Measurements from ENCODE around the gene GPR107.

The GPR107 gene

DNA sequence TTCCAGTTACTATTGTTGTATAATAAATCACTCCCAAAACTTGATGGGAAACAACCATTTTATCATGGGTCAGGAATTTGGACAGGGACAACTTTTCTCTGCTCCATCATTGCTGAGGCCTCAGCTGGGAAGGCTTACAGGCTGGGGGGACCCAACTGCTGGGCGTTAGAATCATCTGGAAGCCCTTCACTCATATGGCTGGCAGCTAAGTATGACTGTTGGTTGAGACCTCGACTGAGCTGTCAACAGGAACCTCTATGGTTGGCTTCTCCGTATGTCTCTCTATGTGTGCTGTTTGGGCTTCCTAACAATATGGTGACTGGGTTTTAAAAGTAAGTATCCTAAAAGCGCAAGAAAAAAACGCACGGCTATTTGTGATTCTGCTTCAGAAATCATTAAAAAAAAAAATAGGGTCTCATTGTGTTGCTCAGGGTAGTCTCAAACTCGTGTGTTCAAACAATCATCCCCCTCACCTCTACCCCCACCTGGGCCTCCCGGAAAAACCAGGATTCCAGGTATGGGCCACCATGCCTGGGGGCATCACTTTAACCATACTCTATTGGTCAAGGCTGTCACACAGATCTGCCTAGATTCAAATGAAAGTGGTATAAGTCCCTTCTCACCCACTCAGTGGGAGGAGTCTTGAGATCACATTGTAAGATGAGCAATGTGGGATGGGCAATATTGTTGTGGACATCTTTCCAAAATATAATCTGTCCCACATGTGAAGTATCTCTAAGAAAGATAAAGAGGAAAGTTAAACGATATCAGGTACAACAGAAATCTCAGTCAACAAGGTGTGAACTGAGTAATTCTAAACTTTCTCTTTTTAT is 26.0 kb upstream of the GPR107 start:
- DNase-seq (ENCODE audit: low spot score) = no peak

DNA sequence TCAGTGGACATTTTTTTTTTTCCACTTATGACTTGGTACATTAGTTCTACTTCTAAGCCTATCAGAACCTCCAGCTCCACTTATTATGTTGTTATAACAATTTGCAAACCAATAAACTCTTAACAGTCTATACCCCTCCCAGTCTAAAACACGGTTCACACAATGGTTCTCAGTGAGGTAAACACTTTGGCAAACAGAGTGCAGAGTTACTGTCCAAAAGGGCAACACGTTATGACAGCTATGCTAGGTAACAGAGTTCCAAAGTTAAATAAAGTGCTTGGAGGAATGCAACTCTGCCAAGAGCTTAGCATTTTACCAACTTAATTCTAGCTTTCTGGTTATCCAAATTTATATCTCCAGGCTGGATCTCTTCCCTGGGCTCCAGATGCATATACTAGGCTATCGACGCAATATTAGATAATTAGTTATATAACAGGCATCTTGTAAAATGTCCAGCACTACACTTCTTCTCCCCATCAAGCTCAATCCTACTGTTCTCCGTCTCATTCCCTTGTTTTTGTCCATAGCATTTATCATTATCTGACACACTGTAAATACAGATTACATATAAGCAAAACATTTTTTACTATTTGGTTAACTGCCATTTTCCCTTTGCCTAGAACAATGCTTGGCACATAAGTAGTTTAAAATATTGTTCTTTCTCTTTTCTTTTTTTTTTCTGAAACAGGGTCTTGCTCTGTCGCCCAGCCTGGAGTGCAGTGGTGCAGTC is 25.0 kb upstream of the GPR107 start:
- DNase-seq (ENCODE audit: low spot score) = no peak

DNA sequence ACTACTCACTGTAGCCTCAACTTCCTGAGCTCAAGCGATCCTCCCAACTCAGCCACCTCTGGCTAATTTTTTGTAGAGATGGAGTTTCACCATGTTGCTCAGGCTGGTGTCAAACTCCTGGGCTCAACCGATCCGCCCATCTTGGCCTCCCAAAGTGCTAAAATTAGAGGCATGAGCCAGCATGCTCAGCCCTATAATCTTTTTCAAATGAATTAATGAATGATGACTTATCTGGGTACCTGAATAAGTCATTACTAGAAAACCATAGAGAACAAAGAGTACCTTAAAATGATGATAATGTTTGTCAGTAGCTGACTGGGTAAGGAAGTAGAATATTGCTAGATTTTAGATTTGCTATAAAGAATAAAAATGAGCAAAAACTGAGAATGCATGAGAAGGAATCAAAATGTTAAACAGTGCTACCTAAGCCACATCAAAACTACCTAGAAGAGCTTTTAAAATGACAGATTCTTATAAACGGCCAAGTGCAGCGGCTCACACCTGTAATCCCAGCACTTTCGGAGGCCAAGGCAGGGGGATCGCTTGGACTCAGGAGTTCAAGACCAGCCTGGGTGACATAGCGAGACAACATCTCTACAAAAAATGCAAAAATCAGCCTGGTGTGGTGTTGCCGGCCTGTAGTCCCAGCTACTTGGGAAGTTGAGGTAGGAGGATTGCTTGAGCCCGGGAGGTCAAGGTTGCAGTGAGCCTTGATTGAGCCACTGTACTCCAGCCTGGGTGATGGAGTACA is 24.3 kb upstream of the GPR107 start:
- no peak for DNase-seq (ENCODE audit: low spot score)

DNA sequence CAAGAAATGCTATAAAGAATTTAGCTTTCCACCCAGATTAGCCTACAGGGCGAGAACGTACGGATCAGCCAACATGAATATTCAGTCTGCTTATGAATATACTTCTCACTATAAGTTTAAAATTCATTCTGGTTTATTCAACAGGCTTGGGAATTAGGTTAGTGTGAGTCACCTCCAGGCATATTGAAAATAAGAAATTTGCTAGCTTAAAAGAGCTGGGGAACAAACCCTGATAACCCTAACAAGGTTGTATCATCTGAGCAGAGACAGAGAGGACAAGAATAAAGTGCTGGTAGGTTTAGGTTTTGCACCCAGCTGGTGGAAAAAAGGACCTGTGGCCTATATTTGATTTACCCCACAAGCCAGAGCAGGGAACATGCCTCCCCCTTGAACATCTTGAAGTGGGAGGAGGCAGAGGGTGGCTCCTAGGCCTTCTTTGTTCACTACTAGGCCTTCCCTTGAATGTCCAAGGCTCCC is 23.0 kb upstream of the GPR107 start:
- no peak for DNase-seq (ENCODE audit: low spot score)

DNA sequence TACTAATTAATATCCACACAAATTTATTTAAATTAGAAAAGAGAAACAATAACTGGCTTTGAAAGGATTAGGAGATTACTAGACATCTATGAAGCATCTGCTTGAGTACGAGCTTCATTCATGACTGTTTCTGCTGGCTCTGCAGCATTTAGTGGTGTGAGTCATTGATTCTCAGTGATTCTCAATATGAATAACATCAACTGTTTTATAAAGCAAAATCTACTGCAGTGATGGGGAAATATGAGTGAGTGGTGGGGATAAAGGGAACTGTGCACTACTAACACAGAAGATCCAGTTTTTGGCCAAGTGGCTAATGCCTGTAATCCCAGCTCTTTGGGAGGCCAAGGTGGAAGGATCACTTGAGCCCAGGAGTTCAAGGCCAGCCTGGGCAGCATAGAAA is 19.1 kb upstream of the GPR107 start:
- no peak for DNase-seq (ENCODE audit: low spot score)

DNA sequence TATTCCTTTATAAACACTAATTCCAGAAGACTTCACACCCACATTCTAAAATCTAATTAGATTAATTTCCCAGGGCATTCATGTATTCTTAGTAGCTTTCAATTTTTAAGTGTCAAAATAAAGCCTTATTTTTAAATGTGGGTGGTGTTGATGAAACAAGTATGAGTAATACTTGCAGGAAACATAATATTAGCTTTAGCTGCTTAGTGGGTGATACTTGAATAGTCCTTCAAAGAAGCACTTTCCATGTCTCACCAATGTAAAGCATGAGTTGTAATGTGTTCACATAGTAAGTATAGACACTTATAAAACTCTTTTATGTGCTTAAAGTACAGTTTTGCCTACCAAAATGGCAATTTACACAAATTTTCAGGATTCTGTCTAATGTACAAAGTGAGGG is 17.6 kb upstream of the GPR107 start:
- no peak for DNase-seq (ENCODE audit: low spot score)

DNA sequence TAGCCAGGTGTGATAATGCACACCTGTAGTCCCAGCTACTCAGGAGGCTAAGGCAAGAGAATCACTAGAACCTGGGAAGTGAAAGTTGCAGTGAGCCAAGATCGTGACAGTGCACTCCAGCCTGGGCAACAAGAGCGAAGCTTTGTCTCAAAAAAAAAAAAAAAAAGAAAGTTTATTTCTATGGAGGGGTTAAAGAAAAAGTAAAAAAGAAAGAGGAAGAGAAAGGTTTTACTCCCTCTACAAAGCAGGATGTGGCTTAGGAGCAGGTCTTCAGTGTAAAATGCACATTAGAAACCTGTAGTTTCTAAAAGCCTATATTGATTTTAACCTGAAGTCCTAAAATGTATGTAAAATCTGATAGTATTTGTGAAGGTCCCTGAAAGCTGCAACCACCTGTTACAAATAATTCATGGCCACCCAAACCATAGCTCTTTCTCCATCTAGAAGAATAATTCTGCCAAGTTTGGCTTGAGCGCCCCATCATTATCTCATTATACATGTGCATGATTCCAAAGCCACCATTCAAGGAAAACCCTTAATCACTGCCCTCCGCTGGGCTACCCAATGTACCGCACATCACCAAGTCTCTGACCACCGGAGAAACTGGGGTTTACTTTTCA is 14.1 kb upstream of the GPR107 start:
- DNase-seq (ENCODE audit: low spot score) = peak; percentile 59

DNA sequence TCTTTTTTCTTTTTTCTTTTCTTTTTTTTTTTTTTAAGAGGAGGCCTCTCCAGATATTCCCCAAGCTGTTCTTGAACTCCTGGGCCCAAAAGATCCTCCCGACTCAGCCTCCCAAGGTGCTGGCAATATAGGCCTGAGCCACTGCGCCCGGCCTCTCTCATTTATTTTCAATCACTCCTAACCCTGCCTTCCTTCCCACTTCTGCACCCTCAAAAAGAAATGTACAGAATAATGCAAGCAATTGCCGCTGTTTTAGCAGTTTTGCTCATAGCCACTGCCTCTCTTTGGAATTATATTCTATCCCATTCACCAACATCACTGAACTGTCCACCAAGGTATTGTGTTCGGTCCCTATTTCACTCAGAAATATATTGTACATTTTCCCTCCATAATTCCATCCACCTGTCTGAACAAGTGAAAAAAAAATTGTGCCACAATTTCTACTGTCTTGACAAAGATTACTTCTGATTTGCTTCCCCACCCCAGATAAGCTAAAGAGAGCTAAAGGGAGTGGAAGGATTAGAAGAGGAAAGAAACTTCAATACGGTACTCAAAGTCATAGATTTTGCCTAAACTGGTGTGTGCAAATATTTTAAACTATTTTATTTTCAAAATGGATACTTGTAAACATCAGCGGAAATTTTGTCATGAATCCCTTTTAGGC is 12.6 kb upstream of the GPR107 start:
- no peak for DNase-seq (ENCODE audit: low spot score)

DNA sequence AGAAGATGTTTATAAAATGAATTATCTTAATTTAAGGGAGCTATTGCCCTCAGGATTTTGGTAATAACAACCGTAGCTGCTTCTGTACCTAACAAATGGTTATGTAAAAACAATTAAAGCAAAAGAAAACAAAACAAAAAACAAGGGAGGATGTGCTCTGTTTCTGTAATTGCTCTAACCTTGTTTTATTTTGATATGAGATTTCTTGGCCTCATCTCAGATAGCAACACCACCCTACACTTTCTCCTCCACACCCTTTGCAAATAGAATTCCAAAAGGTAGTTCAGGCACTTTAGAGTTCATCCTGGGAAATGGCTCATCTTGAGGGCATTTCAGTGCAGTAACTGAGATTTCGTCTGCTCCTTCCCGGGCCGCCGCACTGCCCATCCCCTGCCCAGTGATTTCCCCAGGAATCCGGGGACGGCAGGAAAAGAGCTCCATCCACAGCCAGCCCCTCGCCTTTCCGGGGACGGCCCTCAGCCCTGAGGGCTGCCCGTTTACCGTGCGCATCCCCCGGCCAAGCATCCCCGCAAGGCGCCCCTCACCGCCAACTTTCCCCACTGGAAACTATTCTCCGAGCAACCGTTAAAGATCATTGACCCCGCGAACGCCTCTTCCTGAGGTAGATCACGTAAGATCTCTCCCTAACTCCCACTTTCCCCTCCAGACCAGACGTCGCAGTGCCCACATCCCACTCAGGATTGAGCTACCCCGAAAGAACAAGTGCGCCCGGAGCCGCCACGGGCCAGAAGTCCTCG is 11.9 kb upstream of the GPR107 start:
- DNase-seq (ENCODE audit: low spot score) = no peak

DNA sequence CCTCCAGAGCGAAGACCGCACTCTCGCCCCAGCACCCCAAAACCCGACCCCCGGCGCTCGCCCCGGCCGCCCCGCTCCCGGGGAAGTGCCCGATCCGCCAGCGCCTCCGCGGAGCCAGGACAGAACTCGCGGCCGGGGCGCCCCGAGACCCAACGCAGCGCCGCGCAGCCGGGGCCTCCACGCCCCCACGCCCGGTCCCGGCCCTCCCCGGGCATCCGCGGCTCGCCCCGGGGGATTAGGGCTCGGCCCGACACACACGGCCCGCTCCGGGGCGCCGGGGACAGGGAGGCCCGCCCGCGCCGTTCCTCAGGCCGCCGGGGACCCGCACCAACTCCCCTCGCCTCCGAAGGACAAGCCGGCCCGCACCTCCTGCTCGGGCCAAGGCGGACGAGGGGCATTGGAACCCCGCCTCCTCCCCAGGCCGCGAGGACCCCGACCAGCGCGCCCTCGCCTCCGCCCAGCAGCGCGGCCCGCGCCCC is 11.3 kb upstream of the GPR107 start:
- DNase-seq (ENCODE audit: low spot score) = peak; percentile 35

DNA sequence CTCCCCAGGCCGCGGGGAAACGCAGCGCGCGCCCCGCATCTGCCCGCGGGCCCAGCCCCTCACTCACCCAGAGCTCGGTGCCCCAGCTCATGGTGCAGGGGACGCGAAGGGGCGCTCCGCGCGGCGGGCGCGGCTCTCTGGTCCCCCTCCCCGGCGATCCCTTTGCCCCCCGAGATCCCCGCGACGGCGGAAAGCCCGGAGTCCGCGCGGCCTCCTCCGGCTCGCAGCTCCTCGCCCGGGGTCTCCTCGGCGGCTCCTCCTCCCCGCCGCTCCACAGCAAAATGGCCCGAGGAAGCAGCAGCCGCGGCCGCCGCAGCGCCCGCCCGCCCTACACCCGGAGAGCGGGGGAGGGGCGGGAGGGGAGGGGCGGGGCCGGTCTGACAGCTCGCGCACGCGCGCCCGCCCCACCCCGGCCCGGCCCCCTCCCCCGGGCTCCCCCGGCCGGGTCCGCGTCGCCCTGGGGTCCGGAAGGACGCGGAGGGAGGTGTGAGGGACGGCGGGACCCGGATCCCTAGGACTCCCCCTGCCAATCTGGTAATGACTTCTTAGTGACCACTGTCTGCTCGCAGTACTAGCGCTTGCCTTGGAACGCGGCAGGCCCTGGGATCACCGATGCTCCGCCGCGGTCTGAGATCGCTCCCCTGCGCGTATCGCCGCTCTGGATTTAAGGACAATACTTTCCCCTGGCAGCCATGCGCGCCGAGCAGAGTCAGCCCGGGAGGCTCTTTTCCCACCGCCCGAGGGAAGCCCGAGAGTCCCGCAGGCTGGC is 10.6 kb upstream of the GPR107 start, which contains the start of gene FNBP1:
Gene FNBP1, minus strand, starts transcription at position 305 of the 769 bp plus-strand sequence. Its CDS starts 214 bp downstream, at position 91.
- DNase-seq (ENCODE audit: low spot score) = peak; percentile 78

DNA sequence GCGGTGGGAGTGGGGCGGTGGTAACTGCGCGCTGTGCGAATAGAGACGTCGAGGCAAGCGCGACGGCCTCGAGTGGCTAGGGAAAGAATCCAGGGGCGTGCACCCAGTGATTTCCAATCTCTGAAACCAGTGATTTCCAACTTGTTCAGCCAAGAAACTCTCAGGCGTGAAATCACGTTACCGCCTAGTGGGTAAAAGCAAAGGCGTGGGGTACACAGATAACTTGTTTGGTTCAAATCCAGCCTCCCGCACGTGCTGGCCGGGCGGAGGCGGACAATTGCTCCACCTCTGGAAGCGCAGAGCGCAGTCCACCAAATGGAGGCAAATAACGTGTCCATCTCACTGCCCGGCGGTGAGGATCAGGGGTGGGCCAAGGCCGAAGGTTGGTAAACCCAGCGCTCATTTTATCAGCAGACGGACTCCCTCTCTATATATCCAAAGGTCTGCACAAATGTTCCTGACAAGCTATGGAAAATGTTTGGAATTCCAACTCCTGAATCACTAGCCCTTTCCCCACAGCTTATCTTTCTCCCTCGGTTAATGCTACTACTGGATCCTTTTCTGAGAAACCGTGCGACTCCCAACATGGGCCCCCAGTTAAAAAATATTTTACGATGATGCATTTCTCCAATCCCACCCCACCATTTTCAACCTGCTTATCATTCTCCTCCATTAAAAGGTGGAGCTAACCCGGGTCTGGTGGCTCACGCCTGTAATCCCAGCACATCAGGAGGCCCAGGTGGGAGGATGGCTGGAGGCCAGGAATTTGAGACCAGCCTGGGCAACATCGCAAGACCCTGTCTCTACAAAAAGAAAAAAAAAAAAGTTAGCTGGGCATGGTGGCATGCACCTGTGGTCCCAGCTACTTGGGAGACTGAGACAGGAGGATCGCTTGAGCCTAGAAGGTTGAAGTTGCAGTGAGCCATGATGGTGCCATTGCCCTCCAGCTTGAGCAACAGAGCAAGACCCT is 9.8 kb upstream of the GPR107 start:
- peak; percentile 13 for DNase-seq (ENCODE audit: low spot score)

DNA sequence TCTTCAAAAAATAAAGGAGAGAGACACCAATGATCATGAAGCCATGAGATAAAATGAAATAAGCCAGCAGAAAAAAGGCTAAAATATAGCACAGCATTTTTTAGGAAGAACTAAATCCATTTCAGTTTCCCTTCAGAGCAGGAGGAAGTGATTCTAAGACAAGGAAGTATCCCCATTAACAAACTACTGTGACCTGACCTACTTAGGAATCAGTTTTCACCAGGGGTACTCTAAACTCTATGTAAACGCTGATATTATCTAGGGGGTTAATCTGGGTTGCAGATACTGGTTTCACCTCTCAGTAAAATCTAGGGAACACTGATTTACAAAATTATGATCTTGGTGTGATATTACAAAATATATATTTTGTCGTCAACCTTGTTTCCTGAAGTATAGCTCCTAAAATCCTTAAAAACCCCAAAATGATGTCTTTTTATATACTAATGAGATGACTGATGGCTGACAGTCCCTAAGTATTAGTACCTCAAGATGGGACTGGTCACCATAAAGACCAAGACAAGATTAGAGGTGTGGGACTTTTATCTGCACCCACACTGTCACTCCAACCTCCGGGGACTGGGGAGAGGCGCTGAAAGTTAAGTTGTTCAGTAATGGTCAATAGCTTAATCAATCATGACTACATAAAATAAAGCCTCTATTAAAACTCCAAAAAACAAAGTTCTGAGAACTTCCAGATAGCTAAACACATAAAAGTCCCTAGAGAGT is 7.8 kb upstream of the GPR107 start:
- peak; percentile 1 for DNase-seq (ENCODE audit: low spot score)

DNA sequence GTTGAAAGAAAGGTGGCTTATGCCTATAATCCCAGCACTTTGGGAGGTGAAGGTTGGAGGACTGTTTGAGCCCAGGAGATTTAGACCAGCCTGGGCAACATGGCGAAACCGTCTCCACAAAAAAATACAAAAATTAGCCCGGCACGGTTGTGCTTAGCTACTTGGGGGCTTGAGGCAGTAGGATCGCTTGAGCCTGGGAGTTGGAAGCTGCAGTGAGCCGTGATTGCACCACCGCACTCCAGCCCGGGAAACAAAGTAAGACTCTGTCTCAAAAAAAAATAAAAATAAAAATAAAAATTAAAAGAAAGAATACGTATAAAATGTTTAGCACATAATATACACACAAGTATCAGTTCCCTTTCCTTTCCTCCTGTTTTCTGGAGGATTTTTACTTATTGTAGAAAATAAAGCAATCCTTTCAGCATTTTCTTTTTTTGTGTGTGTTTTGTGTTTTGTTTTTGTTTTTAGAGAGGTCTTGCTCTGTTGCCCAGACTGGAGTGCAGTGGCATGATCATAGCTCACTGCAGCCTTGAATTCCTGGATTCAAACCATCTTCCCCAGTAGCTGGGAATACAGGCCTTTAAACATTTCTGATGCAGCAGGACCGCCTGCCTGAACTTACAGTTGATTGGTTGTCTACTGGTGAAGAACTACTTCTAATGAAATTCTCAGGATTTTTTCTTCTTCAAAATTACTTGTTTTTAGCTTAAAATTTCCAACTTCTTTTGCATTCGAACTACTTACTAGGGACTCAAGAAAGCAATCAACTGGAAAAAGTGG is 4.1 kb upstream of the GPR107 start:
- no peak for DNase-seq (ENCODE audit: low spot score)

DNA sequence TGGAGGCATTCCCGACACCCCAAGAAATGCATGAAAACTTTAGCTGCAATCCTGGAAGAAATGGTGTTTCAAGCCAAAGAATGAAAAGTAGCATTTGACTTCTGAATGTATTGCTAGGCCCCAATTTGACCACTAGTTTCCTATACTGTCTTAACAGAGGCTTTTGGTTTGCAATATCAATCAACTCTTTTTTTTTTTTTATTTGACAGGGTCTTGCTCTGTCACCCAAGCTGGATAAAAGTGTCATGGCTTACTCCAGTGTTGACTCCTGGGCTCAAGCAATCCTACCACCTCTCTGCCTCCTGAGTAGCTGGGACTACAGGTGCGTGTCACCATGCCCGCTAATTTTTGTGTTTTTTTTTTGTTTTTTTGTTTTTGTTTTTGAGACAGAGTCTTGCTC is 3.2 kb upstream of the GPR107 start:
- peak; percentile 31 for DNase-seq (ENCODE audit: low spot score)

DNA sequence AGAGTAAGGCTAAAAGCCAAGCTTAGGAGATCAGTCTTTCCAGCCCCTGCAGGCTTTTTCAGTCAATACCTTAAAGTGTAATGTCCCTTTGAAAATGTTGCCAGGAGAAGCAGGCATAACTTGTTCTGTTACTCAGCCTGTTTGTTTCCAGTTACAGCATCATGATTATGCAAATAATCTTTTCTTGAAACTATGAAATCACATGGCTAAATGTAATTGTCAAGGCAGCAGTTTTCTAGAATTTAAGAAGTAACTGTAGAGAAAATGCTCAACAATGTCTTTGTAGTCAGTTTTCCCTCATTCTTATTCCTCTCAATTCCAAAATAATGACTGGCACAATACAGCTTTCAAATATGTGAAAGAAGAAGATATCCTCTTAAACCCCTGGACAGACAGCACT is 1.9 kb upstream of the GPR107 start:
- DNase-seq (ENCODE audit: low spot score) = peak; percentile 39

DNA sequence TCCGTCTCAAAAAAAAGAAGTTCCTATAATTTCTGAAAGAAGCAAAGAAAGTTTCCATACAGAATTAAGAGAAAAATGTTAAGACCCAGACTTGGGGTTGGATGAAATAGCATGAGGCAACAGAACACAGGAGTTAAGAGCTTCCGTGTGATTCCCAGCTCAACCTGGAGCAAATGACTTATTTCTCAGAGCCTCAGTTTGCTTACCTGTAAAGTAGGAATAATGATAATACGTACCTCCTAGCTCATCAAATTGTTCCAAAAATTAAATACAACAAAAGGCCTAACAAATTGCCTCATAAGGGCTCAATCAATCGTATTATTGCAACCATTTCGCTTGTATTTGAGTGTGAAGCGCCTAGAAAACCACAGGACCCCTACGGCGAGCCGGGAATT is 600 bp upstream of the GPR107 start:
- no peak for DNase-seq (ENCODE audit: low spot score)
